Adrenal gland (tissue), 12 donors: ENCODE results near the gene LMX1B. TPM values are rescaled to one million over a fixed set of nuclear protein-coding genes. Genes with fewer than 3 reads are reported as not detected.

Experiments used
- DNase-seq, 7 donors: peaks; one replicate each; pipeline ENCODE4 v3.0.0-alpha.2; 2019 to 2020
- H3K27ac ChIP-seq, 5 donors: fragments of 200-600 bp; sonication (generic) in 4 of 5; 1 replicate in 3 of 5; 2 replicates in 2 of 5; pipeline versions ENCODE4 v1.5.1 to v1.8.0; 2016 to 2020; ENCODE audit warnings: mild to moderate bottlenecking in 1 of 5
- H3K27me3 ChIP-seq: fragments of 200-600 bp; 2 replicates; pipeline ENCODE4 v1.8.0; 2021
- H3K36me3 ChIP-seq, 2 donors: fragments of 200-600 bp; replicated peaks in 1 of 2; 1 replicate in 1 of 2; 2 replicates in 1 of 2; pipeline versions ENCODE4 v1.5.1 to v1.8.0; 2018 to 2022
- H3K4me1 ChIP-seq, 2 donors: fragments of 200-600 bp; replicated peaks in 1 of 2; 1 replicate in 1 of 2; 2 replicates in 1 of 2; pipeline versions ENCODE4 v1.5.1 to v1.8.0; 2018 to 2021
- H3K4me3 ChIP-seq, 4 donors: fragments of 200-600 bp; sonication (generic) in 3 of 4; one replicate each; pipeline ENCODE4 v1.5.1; 2016 to 2018
- H3K9me3 ChIP-seq, 3 donors: fragments of 200-600 bp; sonication (generic) in 1 of 3; replicated peaks in 1 of 3; 1 replicate in 2 of 3; 2 replicates in 1 of 3; pipeline versions ENCODE4 v1.5.1 to v1.8.0; 2016 to 2021
- CTCF ChIP-seq, 6 experiments: fragments of 450-650 bp in 4 of 6; fragments of 200-600 bp in 2 of 6; sonication (generic) in 1 of 6; IDR thresholded peaks; 1 replicate in 5 of 6; 2 replicates in 1 of 6; pipeline versions ENCODE4 v1.5.1 to v1.8.0; 2016 to 2021; ENCODE audit warnings: antibody characterized with exemption in 6 of 6, mild to moderate bottlenecking in 2 of 6, moderate library complexity in 1 of 6
- POLR2A ChIP-seq, 2 donors: fragments of 450-650 bp; IDR thresholded peaks; one replicate each; pipeline ENCODE4 v1.6.1; 2017; ENCODE audit warnings: antibody characterized with exemption in 2 of 2, mild to moderate bottlenecking in 2 of 2, moderate library complexity in 1 of 2
- WGBS, 4 donors: extraction: QIAGEN DNeasy Blood & Tissue Kit in 2 of 4; methylation state at CpG; one replicate each; pipeline versions ENCODE4 v1.1.5 to v1.1.7; 2013 to 2017; 5-methylcytosine and 5-hydroxymethylcytosine counted together
- intact Hi-C, 2 donors: fragments of 100-400 bp; cut with DNase I; formaldehyde crosslinking; loops; one replicate each; pipeline versions ENCODE4 v1.14.1 to v1.15.0; 2022 to 2023
- polyA plus RNA-seq, 3 donors: library from polyadenylated mRNA; stranded (reverse); fragments of 200-250 nt in 2 of 3; fragments of 350-450 nt in 1 of 3; fragmentation: Illumina TruSeq in 1 of 3; extraction: RNeasy Lipid Tissue Mini Kit (QIAGEN cat#74804) in 1 of 3; gene quantifications; one replicate each; pipeline ENCODE4 v1.2.3, GENCODE V29; 2013 to 2014
- total RNA-seq, 9 donors: library from RNA; depleted of rRNA in 4 of 9; stranded (reverse); fragments of >200 nt in 4 of 9; fragments of 120-200 nt in 1 of 9; fragmentation: NEBNext Ultra II Directional in 1 of 9; extraction: Animal tissue kit (Norgen Biotek cat#: 25700) in 1 of 9; gene quantifications; one replicate each; pipeline versions ENCODE4 v1.1.0 to v1.2.4, GENCODE V29; 2013 to 2023
- donor health status: healthy with polysubstance abuse.
- donor health status: Bipolar disorder and iron deficiency.
- donor health status: DM: yes; HTN: yes; CAD: no.
- donor health status: DM: no; HTN: no; CAD: no.
- donor health status: DM: no; HTN: no; CAD: no.
- donor health status: DM: yes; HTN: yes; CAD: no.

The LMX1B gene
- total and polyA plus RNA-seq, 12 donors, result under 0.01 to 0.07 TPM; not detected in 10

- no peaks in the 10 kb centered on the region for H3K4me1 ChIP-seq
- H3K27me3 ChIP-seq, result peaks cover 94% of the 10 kb centered on the region
- intact Hi-C loops, result no loop called here
- TF ChIP-seq POLR2A (IDR thresholded peaks at IDR 0.05) (no peak), CTCF (IDR thresholded peaks at IDR 0.05) (no peak)
- 50 to 61% (median 51%) methylated on average over 3 to 10 of the region's 10 CpGs for WGBS, 4 donors
- no peak overlapping the region for H3K27ac ChIP-seq
- no peaks in the 10 kb centered on the region for H3K36me3 ChIP-seq
- no peak for DNase-seq
- H3K9me3 ChIP-seq, result no peaks in the 10 kb centered on the region
- no peak overlapping the region for H3K4me3 ChIP-seq
Measured at GRCh38 chr9:126619361-126620135, 5.8 kb downstream of the LMX1B start.

- Histone ChIP-seq H3K4me1 (peaks cover 0 to 3% of the 10 kb centered on the region in 2 donors), H3K27me3 (peaks cover 94% of the 10 kb centered on the region), H3K4me3 (no peak overlapping the region), H3K36me3 (no peaks in the 10 kb centered on the region), H3K27ac (no peak overlapping the region), H3K9me3 (no peaks in the 10 kb centered on the region)
- no peak for DNase-seq
- intact Hi-C loops, result no loop called here
- TF ChIP-seq CTCF (IDR thresholded peaks at IDR 0.05) (no peak), POLR2A (IDR thresholded peaks at IDR 0.05) (no peak)
- 32 to 61% (median 47%) methylated on average over 7 of the region's 7 CpGs for WGBS, 4 donors
Measured at GRCh38 chr9:126620478-126620877, 6.8 kb downstream of the LMX1B start.

GRCh38 chr9:126621061-126621918 lies 7.6 kb downstream of the LMX1B start:
- H3K36me3 ChIP-seq, result no peaks in the 10 kb centered on the region
- H3K4me1 ChIP-seq, result peaks cover 0 to 11% of the 10 kb centered on the region in 2 donors
- H3K27ac ChIP-seq, result no peak overlapping the region
- peaks cover 94% of the 10 kb centered on the region for H3K27me3 ChIP-seq
- no peak for TF ChIP-seq CTCF (IDR thresholded peaks at IDR 0.05)
- TF ChIP-seq POLR2A (IDR thresholded peaks at IDR 0.05), result no peak
- WGBS, 4 donors, result 34 to 49% (median 40%) methylated on average over 13 to 15 of the region's 15 CpGs
- no peak for DNase-seq
- no peak overlapping the region for H3K4me3 ChIP-seq
- intact Hi-C loops, result no loop called here
- no peaks in the 10 kb centered on the region for H3K9me3 ChIP-seq

- H3K4me1 ChIP-seq, result peaks cover 0 to 11% of the 10 kb centered on the region in 2 donors
- no peak overlapping the region for H3K4me3 ChIP-seq
- intact Hi-C loops, result no loop called here
- no peak for DNase-seq
- H3K9me3 ChIP-seq, result no peaks in the 10 kb centered on the region
- WGBS, 4 donors, result 31 to 59% (median 50%) methylated on average over 14 to 18 of the region's 18 CpGs
- no peak overlapping the region for H3K27ac ChIP-seq
- peaks cover 94% of the 10 kb centered on the region for H3K27me3 ChIP-seq
- TF ChIP-seq CTCF (IDR thresholded peaks at IDR 0.05) (no peak), POLR2A (IDR thresholded peaks at IDR 0.05) (no peak)
- no peaks in the 10 kb centered on the region for H3K36me3 ChIP-seq
Measured at GRCh38 chr9:126621919-126622735, 8.4 kb downstream of the LMX1B start.
